HEK293 (cell line): ENCODE results near the gene SPEF1.

ENCODE experiments used
- TCF7L2 ChIP-seq: IDR thresholded peaks from 2 replicates; pipeline ENCODE4 v1.6.1; 2011; ENCODE audit warnings: low read depth, mild to moderate bottlenecking, inconsistent platforms, low read length, moderate library complexity, borderline replicate concordance
- YY1 ChIP-seq: fragments of 450-650 bp; formaldehyde crosslinking; IDR thresholded peaks from 2 replicates; pipeline ENCODE4 v1.5.1; 2018; ENCODE audit warnings: missing biosample characterization, missing genetic modification characterization
- ZNF311 ChIP-seq: fragments of 450-650 bp; formaldehyde crosslinking; IDR thresholded peaks from 2 replicates; pipeline ENCODE4 v1.5.1; 2017; ENCODE audit warnings: missing biosample characterization, missing genetic modification characterization, borderline replicate concordance
- ZNF324 ChIP-seq: fragments of 450-650 bp; formaldehyde crosslinking; IDR thresholded peaks from 2 replicates; pipeline ENCODE4 v1.5.1; 2016; ENCODE audit warnings: missing biosample characterization, missing genetic modification characterization
- ZNF555 ChIP-seq: fragments of 450-650 bp; formaldehyde crosslinking; conservative IDR thresholded peaks from 2 replicates; pipeline ENCODE4 v1.5.1; 2017; ENCODE audit warnings: missing biosample characterization, mild to moderate bottlenecking, missing genetic modification characterization, inconsistent platforms
- ZNF600 ChIP-seq: fragments of 450-650 bp; formaldehyde crosslinking; IDR thresholded peaks from 2 replicates; pipeline ENCODE4 v1.5.1; 2016; ENCODE audit warnings: missing biosample characterization, missing genetic modification characterization

DNA sequence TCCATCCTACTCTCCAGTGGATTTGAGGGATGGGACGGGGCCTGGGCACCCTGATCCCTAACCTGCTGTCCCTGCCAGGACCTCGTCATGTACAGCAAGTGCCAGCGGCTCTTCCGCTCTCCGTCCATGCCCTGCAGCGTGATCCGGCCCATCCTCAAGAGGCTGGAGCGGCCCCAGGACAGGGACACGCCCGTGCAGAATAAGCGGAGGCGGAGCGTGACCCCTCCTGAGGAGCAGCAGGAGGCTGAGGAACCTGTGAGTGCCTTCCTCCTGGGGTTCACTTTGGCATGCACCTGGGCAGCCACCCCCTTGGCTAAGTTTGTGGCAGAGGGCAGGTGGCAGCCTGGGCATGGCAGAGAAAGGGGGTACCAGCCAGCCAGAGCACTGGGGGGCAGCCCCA, 20.6 kb upstream of the SPEF1 start:
- TF ChIP-seq ZNF311 (tag by site-specific recombination) (no peak), TCF7L2 (no peak), YY1 (tag by site-specific recombination) (no peak), ZNF600 (no peak), ZNF324 (no peak), ZNF555 (tag by site-specific recombination) (no peak)
